Activated effector memory CD4-positive, alpha-beta T cell treated with Interleukin-2 at 50 U/mL for 16 hours (primary cell): ENCODE data around the gene SPRR1A.

Experiments
- DNase-seq: peaks from one replicate; pipeline ENCODE4 v3.0.0-alpha.2; 2020

SPRR1A gene, protein sequence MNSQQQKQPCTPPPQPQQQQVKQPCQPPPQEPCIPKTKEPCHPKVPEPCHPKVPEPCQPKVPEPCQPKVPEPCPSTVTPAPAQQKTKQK

DNA sequence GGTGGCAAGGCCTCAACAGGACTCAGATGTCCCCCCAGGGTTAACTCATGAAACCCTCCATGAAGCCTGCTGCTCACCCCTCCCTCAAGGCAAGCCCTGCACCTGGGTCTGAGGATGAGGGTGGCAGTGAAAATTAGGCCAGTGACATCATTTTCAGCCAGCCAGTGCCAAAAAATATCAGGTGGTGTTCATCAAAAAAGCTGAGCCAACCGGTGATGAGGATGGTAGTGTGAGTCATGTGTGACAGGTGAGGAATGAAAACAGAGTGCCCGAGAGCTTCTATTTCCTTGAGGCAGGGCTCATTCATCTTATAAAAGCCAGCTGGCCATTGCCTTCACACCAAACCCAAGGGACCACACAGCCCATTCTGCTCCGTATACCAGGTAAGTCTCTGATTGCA is at the start of gene SPRR1A:
TSS of gene SPRR1A (plus strand) at position 339 of the 400 bp plus-strand sequence. CDS start 1,150 bp downstream, outside the sequence.
- DNase-seq = no peak

DNA sequence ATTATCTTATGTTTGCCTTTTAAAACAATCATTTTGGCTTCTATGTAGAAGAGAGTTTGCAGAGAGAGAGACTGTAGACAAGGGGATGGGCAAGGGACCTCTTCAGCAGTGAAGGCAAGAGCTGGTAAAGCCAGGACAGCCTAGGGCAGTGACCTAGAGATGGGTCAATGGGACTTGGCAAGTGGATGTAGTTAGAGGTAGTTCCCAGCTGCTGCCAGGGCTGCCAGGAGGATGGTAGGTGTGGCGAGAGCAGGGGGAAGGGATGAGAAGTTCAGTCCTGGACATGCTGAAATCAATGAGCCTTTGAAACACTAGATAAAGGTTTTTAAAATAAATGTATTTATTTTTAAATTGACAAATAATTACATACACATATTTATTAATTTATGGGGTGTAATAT is 43.3 kb upstream of the SPRR1A start:
- no peak for DNase-seq

DNA sequence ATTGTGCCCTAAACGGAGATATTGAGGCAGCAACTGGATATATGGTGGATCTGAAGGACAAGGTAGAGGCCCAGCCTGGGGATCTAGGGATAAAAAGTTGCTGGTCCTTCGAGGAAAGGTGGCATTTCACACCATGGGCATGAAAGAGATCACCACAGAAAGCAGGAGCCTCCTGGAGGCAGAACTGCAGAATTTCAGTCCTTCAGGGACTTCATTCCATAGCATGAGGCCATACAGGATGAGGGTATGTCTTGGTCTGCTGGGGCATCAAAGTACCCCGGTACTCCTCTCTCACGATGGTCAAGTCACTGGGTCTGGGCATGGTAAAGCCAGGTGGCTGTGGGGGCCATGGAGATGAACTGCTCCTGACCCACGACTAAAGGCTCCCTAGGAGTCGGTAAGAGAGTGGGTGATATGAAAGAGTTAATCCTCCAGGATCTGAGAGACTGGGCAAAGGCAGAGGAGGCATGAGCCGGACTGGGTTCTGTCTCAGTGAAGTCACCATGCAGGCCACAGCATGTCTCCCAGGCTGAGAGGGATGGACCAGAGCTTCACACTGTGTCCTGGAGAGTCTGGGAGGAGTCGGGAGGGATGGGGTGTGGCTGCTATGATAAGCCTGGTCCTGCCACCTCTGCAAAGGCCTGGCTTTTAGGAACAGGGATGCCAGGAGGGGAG is 42.7 kb upstream of the SPRR1A start:
- DNase-seq = no peak

DNA sequence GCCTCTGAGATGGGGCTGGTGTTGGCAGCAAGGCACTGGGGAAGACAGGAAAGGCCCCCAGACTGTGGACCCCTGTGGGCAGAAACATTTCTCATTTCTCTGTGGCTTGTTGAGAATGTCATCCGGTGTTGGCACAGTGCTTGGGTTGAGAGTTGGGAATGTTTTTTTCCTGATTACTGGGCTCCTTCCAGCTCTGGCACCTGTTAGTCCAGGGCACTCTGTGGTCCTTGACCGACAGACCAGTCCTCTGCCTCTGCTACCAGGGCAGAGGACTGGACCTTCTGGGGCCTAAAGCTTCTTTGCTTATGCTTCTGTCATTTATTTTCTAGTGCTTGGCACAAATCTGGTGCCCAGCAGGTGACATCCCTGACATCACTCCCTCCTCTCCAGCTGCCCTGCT is 41.7 kb upstream of the SPRR1A start:
- DNase-seq = no peak

DNA sequence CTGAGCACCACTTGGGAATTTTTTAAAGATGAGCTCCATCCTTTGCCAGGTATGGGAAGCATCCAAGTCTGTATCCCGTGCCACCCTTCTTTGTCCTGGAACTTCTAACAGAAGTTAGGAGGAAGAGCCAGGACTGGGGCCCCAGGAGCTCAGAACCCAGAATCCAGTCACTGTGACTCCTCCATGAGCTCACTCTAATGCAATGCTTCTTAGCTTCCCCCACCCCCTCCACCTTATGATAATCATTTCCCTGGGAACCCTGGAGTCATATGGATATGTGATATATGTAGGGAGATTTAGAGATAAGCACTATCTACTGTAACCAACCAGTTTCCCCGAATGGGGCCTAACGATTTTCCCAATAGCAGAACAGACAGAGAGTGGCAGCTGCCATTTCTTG is 37.6 kb upstream of the SPRR1A start:
- no peak for DNase-seq

DNA sequence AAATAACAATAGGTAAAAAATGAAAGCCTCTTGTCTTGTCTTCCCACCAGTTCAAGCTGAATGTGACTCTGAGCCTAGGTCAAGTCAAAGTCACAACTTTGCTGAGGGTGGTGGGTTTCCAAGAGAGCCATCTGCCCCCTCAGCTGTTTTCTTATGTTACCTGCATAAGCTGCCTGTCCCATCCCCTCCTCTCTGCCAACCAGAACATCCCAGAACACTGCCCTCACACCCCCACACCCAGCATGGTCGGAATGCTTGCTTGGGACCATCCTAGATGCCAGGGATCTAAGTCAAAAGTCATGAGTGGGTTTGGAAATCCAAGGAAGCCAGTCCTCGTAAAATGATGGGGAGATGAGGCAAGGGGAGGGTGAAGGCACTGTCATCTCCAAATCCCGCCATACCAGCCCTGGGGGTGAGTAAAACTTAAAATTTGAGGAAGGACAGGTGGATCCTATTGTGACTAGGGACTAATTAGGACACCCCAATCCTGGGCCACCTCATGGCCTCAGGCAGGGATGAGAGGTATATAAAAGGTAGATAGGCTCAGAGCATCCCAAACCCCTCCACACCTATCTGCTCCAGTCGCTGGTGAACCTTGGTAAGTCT is 37.1 kb upstream of the SPRR1A start, which contains the start of gene SPRR5:
TSS of gene SPRR5 (plus strand) at position 556 of the 606 bp plus-strand sequence. CDS start 1,349 bp downstream, outside the sequence.
- DNase-seq = no peak

DNA sequence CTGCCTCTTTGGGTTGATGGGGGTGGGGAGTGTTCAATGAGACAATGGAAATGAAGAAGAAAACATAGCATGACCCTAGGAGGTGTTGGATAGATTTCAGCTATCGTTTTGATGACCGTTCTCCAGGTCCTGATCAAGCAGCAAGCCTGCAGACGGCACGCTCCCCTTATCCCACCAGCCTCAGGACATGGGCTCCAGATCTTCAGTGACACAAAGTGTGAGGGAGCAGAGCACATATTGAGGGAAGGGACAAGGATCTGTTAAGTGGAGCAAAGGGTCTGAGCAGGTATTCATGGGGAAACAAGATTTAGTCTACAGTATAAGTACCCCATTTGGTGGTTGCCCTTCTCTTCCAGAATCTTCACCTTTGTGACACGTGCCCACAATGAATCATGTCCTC is 32.2 kb upstream of the SPRR1A start:
- no peak for DNase-seq

DNA sequence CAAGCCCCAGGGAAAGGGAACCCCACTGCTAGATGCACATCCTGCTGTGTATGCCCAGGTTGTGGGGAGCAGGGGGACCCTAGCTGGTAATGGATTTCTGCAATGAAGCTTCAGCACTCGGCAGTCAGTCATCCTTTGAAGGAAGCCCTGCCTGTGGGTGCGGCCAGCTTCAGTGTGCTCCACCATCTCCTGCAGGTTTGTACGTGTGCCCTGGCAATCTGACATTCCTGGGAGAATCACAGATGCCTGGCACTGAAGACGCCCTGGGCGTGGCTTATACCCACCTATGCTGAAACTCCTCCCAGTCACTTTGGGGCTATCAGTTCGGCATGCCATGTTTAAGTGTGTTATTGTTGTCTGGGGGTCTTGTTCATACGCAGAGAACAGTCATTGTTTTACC is 30.1 kb upstream of the SPRR1A start:
- no peak for DNase-seq

DNA sequence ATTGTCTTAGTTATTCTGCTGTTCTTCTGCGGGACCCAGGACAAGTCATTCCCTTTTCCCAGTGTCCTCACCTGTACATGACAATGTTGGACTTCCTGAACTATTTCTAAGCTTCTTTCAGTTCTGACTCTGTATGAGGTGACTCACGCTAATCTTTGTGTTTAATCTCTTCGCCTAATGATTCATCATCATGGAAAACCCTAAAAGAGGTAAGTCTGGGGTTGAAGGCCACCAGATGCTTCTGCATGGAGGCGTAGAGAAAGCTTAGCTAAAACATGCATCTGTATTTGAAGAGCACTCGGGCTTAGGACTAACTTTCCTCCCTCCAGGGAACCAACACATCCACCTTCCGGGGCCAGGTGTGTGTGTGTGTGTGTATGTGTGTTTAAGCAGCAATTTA is 29.4 kb upstream of the SPRR1A start:
- DNase-seq = no peak

DNA sequence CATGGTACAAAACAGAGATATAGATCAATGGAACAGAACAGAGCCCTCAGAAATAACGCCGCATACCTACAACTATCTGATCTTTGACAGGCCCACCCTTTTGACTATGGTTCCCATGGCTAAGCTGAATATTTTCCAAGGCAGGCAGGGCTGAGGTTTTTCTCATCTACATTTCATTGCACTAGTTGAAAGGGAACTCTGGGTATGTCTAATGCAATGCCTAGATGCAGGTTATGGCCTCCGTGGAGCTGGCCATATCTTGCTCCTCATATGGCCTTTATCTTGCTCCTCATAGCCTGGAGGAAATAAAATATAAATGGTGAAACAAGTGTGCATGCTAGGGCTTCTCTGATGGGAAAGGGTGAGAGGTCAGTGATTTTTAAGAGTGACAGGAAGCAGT is 26.3 kb upstream of the SPRR1A start:
- DNase-seq = no peak

DNA sequence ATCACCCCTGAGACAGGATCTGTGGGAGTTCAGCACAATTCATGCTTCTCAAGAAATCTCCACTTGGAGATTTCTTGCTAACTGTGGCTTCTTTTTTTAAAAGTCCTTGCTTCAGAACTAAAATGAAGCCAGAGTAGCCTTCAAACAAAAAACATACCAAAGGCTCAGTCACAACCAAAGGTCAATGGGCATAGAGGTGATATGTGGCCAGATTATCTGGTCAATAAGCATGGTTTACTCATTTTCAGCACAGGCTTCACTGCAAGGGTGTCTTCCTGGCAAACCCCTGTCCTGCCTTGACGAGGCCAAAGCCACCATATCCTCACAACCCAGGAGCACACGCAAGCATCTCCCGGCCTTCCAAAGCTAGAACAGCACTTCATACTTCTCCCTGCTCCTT is 24.6 kb upstream of the SPRR1A start:
- DNase-seq = no peak

DNA sequence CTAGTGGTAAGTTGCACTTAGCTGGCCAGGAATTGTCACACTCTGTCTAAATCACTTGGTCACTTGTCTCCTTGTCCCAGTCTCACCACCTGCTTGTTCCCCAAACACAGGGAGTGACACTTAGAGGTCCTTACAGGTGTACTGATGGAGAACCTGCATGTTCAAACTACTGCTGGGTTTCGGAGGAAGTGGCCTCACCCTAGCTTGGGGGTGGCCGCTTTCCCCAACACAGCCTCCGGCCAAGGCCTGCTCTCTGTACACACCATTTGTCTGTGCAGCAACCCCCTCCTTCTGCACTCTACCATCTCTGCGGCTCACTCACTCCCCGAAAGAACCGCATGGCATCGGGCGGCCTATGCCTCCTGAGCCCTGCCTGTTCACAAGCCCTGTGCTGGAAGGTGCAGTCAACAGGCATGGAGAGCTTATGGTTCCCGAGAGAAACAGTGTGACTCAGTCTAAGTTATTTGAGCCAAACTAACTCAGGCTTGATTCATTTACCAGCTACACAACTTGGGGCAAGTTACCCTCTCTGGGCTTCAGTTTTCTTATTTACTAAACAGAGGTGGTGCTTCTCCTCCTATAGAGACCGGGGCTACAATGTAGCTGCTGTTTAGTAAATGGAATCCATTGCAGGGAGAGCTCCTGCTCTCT is 24.0 kb upstream of the SPRR1A start:
- DNase-seq = no peak

DNA sequence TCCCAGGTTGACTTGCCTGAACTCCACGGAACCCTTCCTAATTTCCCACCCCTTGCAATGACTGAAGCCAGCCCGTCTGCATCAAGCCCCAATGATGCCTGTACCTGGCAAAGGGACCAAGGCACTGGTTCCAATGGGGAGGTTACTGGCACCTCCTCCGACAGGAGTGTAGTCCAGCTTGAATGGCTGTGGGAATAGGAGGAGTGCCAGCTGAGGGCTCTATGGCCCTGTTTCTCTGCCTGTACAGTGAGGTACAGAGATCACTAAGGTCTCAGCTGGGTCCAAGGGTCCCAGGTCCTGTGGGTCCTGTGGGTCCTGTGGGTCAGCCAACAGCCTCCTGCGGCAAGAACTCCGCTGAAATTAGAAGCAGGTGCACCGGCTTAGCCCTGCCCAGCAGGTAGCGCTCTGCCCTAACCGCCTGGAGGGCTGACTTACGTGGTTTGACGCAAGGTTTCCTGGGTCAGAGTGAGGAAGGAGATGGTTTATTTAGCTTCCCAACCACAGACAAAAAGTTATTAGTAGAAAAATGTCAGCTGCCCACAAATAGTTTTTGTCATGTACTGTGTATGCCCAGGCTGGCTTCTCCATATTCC is 23.3 kb upstream of the SPRR1A start:
- no peak for DNase-seq

DNA sequence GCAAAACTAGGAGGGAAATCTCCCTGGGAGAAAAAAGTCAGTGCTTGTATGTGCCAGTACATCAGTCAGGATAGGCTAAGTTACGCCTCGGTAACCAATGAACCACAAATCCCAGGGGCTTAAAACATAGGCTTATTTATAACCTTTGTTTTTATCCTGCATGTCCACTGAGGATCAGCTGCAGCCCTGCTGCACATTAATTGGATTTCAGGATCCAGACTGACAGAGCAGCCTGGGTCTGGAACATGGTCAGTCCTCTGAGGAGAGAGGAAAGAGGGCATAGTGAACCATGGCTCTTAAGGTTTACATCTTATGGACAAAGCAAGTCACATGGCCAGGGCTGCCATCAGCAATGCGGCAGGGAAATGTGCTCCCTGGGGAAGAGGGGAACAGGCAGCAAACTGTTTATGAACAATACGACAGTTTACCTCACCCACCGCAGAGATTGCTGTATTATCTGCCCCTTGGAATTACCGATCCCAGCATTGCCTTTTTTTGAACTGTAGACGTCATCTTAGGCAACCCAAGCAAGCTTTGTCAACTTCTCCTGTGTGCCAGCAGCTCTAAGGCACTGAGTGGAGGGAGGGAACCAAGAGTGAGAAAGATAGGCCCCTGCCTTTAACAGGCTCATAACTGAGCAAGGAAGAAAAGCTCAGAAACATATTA is 22.5 kb upstream of the SPRR1A start:
- no peak for DNase-seq

DNA sequence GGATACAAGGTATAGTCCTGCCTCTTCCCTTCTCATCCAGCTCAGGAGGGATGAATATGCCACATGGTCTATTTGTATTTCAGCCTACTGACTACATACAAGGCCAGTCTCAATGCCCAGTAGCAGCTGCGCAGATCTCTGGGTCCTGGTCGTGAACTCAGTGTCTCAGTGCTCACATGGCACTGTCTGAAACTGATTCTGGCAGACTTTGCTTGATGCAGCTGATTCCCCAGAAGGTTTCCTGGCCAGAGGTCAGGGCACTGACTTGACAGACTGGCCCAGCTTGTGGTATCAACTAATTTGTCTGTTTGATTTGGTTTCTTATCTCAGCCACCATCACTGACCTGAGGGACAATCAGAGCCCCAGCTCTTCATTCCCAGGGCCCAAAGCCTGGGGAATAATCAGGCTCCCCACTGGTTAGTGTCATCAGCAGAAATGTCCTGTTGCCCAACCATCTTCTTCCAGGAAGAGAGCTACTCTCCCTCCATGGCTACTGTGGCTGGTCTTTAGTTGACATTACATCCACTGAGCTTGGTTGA is 20.9 kb upstream of the SPRR1A start:
- no peak for DNase-seq

DNA sequence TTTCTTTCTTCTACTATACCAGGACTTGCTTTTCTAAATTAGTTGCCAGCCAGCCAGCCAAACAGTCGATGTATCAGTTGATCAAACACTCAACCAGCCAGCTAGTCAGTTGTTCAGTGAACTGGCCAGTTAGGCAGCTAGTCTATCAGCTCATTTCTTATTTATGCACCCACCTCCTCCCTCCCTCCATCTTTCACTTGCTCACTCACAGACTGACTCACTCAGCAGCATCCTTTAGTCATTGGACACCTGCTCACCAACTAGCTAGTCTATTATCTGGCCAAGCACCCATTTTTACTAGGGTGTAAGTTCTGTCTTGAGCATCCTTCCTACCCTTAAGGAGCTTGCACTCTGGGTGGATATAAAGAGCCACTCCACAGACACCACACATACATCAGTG is 19.3 kb upstream of the SPRR1A start:
- no peak for DNase-seq

DNA sequence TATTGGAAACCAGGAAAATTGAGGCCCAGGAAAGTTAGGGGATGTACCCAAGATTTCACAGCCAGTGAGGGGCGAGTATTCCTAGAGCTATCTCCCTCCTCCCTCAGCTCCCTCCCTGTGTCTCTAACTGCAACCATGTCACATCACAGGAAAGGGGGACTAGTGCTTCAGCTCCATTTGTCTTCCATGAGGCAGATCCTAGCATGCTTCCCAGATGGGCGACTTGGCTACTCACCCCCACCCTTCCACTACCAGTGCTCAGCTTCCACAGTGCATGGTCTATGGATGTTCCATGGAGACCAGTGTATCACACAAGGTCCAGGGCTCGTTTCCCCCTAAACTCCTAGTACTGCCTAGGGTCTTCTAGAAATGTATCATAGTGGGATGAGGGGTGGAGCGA is 18.0 kb upstream of the SPRR1A start:
- DNase-seq = no peak

DNA sequence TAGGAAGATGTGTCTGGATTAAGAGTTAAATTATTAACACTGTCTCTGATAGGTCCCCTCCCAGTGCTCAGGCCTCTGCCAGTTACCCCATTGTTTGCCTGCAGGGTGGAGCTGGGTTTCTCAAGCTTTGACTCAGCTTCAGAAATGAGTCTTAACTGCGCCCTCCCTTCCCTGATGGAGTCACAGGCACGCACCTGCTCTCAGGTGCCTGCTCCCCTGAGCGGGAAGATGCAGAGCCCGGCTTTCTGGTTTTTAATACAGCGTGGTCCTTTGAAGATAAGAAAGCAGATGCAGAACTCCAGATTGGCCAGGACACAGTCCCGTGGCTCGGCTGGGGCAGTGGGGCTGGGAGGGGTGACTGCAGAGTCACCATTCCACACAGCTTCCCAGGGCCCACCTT is 16.7 kb upstream of the SPRR1A start:
- DNase-seq = no peak

DNA sequence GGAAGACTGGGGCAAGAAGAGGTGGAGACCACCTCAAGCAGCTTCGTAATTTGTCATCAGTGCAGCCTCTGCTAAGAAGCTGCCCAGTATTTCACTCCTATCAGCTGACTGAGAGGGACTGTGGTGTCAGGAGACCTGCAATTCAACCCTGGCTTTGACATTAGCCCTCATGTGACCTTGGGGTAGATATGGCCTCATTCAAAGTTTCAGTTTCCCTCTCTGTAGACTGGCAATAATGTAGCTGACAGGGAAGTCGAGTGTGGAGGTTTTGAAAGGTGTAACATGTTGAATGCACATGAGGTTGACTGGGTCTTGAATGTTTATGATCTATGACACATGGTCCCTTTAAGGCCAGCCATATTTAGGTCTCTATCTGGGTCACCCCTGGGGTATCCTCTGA is 15.6 kb upstream of the SPRR1A start:
- no peak for DNase-seq

DNA sequence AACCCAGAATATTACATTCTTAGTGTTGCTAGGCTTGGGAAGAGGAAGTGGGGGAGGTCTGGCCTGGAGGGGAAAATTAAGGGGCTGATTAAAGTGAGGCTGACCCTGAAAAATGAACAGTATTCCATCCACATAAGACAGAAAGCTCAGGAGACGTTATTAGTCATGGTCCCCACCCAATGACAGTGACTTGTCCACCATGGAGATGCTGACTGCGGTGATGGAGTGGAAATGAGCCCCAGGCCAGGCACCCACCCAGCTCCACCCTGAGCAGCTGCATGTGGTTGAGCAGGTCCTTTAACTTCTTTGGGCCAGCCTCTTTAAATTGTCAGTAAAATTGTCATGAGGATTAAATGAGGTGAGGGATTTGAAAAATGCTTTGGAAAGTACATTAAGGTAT is 14.8 kb upstream of the SPRR1A start:
- no peak for DNase-seq

DNA sequence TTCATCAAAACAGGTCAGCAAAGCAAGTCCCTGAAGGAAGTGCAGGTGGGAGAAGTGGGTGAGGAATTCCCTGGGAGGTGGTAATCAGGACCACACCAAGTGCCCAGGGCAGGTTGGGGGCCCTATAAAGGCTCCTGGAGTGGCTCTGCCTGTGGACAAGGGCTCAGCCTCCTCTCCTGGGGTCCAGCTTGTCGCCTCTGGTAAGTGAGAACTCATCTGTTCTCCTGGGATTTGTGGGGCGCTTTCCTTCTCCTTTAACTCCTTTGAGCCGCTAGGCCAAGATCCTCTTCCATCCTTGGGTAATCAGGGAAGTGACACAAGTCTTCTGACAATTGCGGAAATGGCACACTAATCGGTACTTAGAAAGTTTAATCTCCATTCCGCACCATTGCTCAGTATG is 13.4 kb upstream of the SPRR1A start, which contains the start of gene SPRR4:
TSS of gene SPRR4 (plus strand) at position 154 of the 400 bp plus-strand sequence. CDS start 1,243 bp downstream, outside the sequence.
- no peak for DNase-seq

DNA sequence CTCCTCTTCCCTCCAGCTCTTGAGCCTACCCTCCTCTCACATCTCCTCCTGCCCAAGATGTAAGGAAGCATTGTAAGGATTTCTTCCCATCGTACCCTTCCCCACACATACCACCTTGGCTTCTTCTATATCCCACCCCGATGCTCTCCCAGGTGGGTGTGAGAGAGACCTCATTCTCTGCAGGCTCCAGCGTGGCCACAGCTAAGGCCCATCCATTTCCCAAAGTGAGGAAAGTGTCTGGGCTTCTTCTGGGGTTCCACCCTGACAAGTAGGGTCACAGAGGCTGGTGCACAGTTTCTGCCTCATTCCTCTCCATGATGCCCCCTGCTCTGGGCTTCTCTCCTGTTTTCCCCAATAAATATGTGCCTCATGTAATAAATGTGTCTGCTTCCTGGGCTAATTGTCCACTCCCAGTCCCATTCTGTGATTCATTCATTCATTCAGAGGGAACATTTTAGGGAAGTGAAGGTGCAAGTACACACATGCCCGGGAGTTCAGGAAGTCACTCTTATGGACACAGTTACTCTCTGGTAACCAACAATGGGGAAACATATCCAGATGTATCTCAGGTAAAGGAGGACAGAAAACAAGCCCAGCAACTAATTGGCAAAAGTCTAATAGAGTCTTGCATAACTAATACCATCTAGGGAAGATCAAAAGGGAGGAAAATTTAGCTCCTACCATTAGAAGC is 11.5 kb upstream of the SPRR1A start:
- DNase-seq = no peak
